Sigmoid colon (tissue), 7 donors: Measurements from ENCODE around the gene EVL. TPM values are rescaled to one million over a fixed set of nuclear protein-coding genes. Genes with fewer than 3 reads are reported as not detected.

Experiments used
- DNase-seq: peaks from one replicate; pipeline ENCODE4 v3.0.0-alpha.2; 2019
- H3K27ac ChIP-seq, 4 donors: fragments of 200-600 bp; sonication (generic); one replicate each; pipeline ENCODE4 v1.5.1; 2016 to 2019; ENCODE audit warnings: mild to moderate bottlenecking in 1 of 4
- H3K27me3 ChIP-seq, 3 donors: fragments of 200-600 bp; sonication (generic); one replicate each; pipeline ENCODE4 v1.5.1; 2019; ENCODE audit warnings: mild to moderate bottlenecking in 1 of 3
- H3K36me3 ChIP-seq, 4 donors: fragments of 200-600 bp; sonication (generic); one replicate each; pipeline ENCODE4 v1.5.1; 2016 to 2019
- H3K4me1 ChIP-seq, 4 donors: fragments of 200-600 bp; sonication (generic); one replicate each; pipeline ENCODE4 v1.5.1; 2017 to 2019
- H3K4me3 ChIP-seq, 4 donors: fragments of 200-600 bp; sonication (generic); one replicate each; pipeline ENCODE4 v1.5.1; 2017 to 2019; ENCODE audit warnings: mild to moderate bottlenecking in 2 of 4, moderate library complexity in 1 of 4
- H3K9me3 ChIP-seq, 4 donors: fragments of 200-600 bp in 3 of 4; sonication (generic) in 3 of 4; one replicate each; pipeline versions ENCODE4 v1.5.1 to v1.6.1; 2013 to 2019
- EP300 ChIP-seq, 4 donors: sonication (generic); formaldehyde crosslinking; IDR thresholded peaks; one replicate each; pipeline ENCODE4 v1.6.1; 2017; ENCODE audit warnings: antibody characterized with exemption in 4 of 4
- POLR2A ChIP-seq, 2 donors: fragments of 450-650 bp; IDR thresholded peaks; one replicate each; pipeline ENCODE4 v1.6.1; 2016; ENCODE audit warnings: antibody characterized with exemption in 2 of 2, mild to moderate bottlenecking in 2 of 2, moderate library complexity in 2 of 2
- POLR2AphosphoS5 ChIP-seq, 4 donors: sonication (generic); formaldehyde crosslinking; IDR thresholded peaks; one replicate each; pipeline ENCODE4 v1.6.1; 2017; ENCODE audit warnings: antibody characterized with exemption in 4 of 4
- WGBS, 2 donors: extraction: QIAGEN DNeasy Blood & Tissue Kit; methylation state at CpG; one replicate each; pipeline ENCODE4 v1.1.7; 2013; 5-methylcytosine and 5-hydroxymethylcytosine counted together
- intact Hi-C: fragments of 100-400 bp; cut with DNase I; formaldehyde crosslinking; loops from one replicate; pipeline ENCODE4 v1.15.1; 2023
- polyA plus RNA-seq, 3 donors: library from polyadenylated mRNA; stranded (reverse); fragments of 200-250 nt; gene quantifications; one replicate each; pipeline ENCODE4 v1.2.3, GENCODE V29; 2013
- total RNA-seq, 4 donors: library from RNA; depleted of rRNA; stranded (reverse); fragments of >200 nt; gene quantifications; one replicate each; pipeline ENCODE4 v1.1.0, GENCODE V29; 2016
- TF ChIP-seq, protein P1 (sequence below), 4 experiments: fragments of 450-650 bp in 3 of 4; fragments of 200-600 bp in 1 of 4; IDR thresholded peaks; one replicate each; pipeline ENCODE4 v1.5.1; 2016 to 2019; ENCODE audit warnings: antibody characterized with exemption in 4 of 4, mild to moderate bottlenecking in 3 of 4, moderate library complexity in 2 of 4
- donor health status: healthy with polysubstance abuse.
- donor health status: Bipolar disorder and iron deficiency.
- donor health status: healthy.

Gene EVL
- total and polyA plus RNA-seq, 7 donors, result 6.5 to 100 (median 27.5) TPM

DNA sequence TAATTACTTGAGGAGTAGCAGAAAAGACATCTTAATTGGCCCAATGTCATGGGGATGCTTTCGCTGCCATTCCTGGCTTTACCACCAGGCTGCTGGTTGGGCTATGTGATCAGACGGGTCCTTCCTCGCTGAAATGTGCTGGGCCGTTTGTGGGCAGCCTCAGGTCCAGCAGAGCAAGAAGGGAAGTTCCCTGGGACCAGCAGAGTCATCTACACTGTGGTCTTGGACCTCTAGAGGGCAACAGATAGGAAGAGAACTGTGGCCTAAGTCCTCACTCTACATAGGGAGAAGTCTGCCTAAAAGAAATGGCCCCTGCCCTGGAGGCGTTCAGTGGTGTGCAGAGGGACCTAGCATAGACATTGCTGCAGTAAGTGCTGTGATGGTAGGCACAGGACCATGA is 10.9 kb downstream of the EVL start:
- Histone ChIP-seq H3K9me3 (no peaks in the 10 kb centered on the region), H3K4me1 (peaks cover 0 to 19% (median 5%) of the 10 kb centered on the region in 4 donors), H3K27me3 (no peaks in the 10 kb centered on the region), H3K27ac (peak overlapping the region in 1 of 4 donors; percentile 31), H3K36me3 (no peaks in the 10 kb centered on the region), H3K4me3 (no peak overlapping the region)
- no peak for TF ChIP-seq POLR2AphosphoS5 (IDR thresholded peaks at IDR 0.05)
- no peak for TF ChIP-seq POLR2A (IDR thresholded peaks at IDR 0.05)
- TF ChIP-seq, protein P1, sequence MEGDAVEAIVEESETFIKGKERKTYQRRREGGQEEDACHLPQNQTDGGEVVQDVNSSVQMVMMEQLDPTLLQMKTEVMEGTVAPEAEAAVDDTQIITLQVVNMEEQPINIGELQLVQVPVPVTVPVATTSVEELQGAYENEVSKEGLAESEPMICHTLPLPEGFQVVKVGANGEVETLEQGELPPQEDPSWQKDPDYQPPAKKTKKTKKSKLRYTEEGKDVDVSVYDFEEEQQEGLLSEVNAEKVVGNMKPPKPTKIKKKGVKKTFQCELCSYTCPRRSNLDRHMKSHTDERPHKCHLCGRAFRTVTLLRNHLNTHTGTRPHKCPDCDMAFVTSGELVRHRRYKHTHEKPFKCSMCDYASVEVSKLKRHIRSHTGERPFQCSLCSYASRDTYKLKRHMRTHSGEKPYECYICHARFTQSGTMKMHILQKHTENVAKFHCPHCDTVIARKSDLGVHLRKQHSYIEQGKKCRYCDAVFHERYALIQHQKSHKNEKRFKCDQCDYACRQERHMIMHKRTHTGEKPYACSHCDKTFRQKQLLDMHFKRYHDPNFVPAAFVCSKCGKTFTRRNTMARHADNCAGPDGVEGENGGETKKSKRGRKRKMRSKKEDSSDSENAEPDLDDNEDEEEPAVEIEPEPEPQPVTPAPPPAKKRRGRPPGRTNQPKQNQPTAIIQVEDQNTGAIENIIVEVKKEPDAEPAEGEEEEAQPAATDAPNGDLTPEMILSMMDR (IDR thresholded peaks at IDR 0.05), result no peak
- TF ChIP-seq EP300 (IDR thresholded peaks at IDR 0.05), result no peak
- DNase-seq, result no peak
- WGBS, 2 donors, result 63 to 81% methylated on average over 5 of the region's 5 CpGs
- intact Hi-C loops, result no loop called here

DNA sequence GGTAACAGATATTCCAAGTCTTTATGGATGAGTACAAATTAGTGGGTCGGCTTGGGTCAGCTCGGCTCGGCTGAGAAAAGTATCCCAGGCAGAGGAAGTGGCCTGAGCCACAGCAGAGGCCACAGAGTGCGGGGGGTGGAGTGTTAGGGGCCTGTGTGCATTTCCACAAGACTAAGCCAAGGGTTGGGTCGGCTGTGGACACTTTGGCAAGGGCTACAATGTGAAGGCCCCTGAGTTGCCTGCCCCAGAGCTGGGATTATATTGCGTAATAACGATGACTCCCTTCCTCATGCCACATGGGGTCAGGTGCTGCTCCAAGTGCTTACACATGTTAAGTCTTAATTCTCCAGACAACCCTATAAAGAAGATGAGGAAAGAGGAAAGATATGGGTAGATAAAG is 11.4 kb downstream of the EVL start:
- 68 to 82% methylated on average over 7 of the region's 7 CpGs for WGBS, 2 donors
- H3K27ac ChIP-seq, result peak overlapping the region in 1 of 4 donors; percentile 31
- no peaks in the 10 kb centered on the region for H3K27me3 ChIP-seq
- no peaks in the 10 kb centered on the region for H3K9me3 ChIP-seq
- peak; percentile 82 for DNase-seq
- peaks cover 0 to 19% (median 5%) of the 10 kb centered on the region in 4 donors for H3K4me1 ChIP-seq
- intact Hi-C loops, result no loop called here
- TF ChIP-seq EP300 (IDR thresholded peaks at IDR 0.05) (no peak), POLR2AphosphoS5 (IDR thresholded peaks at IDR 0.05) (peak in 2 of 4 donors; percentile 4 to 50), POLR2A (IDR thresholded peaks at IDR 0.05) (no peak)
- no peak overlapping the region for H3K4me3 ChIP-seq
- H3K36me3 ChIP-seq, result no peaks in the 10 kb centered on the region

DNA sequence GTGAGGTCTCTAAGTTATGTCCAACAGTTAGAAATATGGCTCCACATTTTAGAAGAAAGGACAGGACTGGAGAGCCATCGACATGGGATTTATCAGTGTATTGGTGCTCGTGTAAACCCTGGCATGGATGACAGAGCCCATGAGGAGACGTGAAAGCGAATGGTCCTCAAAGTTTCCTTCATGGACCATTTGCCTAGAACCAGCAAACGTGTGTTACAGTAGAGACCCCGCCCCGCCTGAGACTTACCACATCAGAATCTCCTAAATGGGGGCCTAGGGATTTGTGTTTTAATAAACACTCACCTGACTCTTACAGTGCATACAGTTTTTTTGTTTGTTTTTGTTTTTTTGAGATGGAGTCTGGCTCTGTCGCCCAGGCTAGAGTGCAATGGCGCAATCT is 12.2 kb downstream of the EVL start:
- intact Hi-C loops, result no loop called here
- 89 to 94% methylated on average over 9 of the region's 9 CpGs for WGBS, 2 donors
- Histone ChIP-seq H3K4me1 (peaks cover 0 to 19% (median 5%) of the 10 kb centered on the region in 4 donors), H3K36me3 (no peaks in the 10 kb centered on the region), H3K27ac (no peak overlapping the region), H3K27me3 (no peaks in the 10 kb centered on the region), H3K4me3 (no peak overlapping the region), H3K9me3 (no peaks in the 10 kb centered on the region)
- DNase-seq, result no peak
- TF ChIP-seq POLR2AphosphoS5 (IDR thresholded peaks at IDR 0.05) (no peak), EP300 (IDR thresholded peaks at IDR 0.05) (no peak), POLR2A (IDR thresholded peaks at IDR 0.05) (no peak)
- TF ChIP-seq, protein P1 (IDR thresholded peaks at IDR 0.05), result no peak

DNA sequence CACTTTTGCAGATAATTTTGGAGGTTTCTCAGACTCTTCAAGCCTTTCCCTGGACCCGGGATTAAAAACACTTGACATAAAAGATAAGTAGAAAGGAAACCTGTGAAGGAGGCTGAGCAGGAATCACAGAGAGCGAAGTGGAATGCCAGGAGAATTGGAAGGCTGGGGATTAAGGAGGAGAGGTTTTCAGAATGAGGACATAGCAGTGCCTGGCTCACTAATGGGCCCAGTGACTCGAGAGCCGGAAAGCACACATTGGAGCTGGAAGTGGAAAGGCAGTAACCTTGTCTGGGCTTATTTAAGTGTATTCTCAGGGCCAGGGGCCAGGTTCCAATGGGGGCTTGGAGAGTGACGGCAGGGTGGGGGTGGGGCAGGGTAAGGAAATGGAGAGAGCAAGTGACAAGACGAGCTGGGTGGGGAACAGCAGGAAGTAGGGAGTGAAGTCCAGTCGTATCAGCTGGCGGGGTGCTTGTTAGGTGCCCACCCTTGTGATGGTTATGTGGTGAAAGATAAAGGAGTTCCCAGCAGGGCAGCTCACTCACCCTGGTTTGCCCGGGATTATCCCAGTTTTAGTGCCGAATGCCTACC is 13.1 kb downstream of the EVL start:
- intact Hi-C loops, result no loop called here
- Histone ChIP-seq H3K9me3 (no peaks in the 10 kb centered on the region), H3K36me3 (no peaks in the 10 kb centered on the region), H3K4me3 (no peak overlapping the region), H3K4me1 (peaks cover 0 to 26% (median 13%) of the 10 kb centered on the region in 4 donors), H3K27ac (no peak overlapping the region), H3K27me3 (no peaks in the 10 kb centered on the region)
- DNase-seq, result no peak
- 66 to 77% methylated on average over 10 of the region's 10 CpGs for WGBS, 2 donors
- TF ChIP-seq, protein P1 (IDR thresholded peaks at IDR 0.05), result no peak
- TF ChIP-seq EP300 (IDR thresholded peaks at IDR 0.05) (no peak), POLR2A (IDR thresholded peaks at IDR 0.05) (no peak), POLR2AphosphoS5 (IDR thresholded peaks at IDR 0.05) (no peak)

DNA sequence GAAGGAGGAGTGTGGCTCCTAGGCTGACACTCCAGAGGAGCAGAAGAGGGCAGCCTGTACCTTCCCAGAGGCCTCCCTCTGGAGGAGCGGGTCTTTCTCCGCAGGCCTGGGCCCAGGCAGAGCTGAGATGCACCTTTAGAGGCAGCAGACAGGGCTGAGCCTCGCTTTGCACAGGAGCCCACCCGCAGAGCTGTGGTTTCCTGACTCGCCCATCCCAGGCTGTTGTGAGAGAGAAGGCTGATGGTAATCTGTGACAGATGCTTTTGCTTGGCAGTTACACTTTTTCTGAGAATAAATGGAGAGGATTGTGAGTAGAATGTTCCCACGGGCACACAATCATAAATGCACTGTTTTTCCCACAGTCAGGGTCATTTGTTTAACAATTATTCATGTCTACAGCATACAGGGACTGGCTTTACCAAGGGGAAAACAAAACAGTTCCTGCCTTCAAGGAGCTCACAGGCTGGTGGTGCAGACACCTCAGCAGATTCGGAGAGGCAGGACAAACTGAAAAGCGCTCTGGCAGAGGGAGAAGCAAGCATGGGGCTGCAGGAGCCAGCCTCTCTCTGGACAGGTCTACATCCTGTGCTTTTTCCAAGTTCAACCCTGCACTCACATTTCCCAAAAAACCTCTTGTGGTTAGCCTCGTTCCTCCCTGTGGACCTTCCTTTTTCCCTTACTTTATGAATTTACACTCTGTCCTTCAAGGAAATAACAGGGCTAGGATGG is 13.9 kb downstream of the EVL start:
- intact Hi-C loops, result no loop called here
- TF ChIP-seq, protein P1 (IDR thresholded peaks at IDR 0.05), result no peak
- TF ChIP-seq EP300 (IDR thresholded peaks at IDR 0.05) (no peak), POLR2A (IDR thresholded peaks at IDR 0.05) (no peak), POLR2AphosphoS5 (IDR thresholded peaks at IDR 0.05) (no peak)
- Histone ChIP-seq H3K9me3 (no peaks in the 10 kb centered on the region), H3K36me3 (no peaks in the 10 kb centered on the region), H3K27me3 (no peaks in the 10 kb centered on the region), H3K4me1 (peaks cover 0 to 35% (median 18%) of the 10 kb centered on the region in 4 donors), H3K27ac (no peak overlapping the region), H3K4me3 (no peak overlapping the region)
- DNase-seq, result no peak
- 42 to 77% methylated on average over 9 of the region's 9 CpGs for WGBS, 2 donors
